ENCODE measurements around the gene CR2. TPM values are rescaled to one million over a fixed set of nuclear protein-coding genes. Genes with fewer than 3 reads are reported as not detected.
A peak's percentile ranks its signal among the peaks of the same experiment; 100 is the strongest.

Gene CR2
- total and polyA plus RNA-seq, 4 donors: 0.11 to 0.22 (median 0.20) TPM

DNA sequence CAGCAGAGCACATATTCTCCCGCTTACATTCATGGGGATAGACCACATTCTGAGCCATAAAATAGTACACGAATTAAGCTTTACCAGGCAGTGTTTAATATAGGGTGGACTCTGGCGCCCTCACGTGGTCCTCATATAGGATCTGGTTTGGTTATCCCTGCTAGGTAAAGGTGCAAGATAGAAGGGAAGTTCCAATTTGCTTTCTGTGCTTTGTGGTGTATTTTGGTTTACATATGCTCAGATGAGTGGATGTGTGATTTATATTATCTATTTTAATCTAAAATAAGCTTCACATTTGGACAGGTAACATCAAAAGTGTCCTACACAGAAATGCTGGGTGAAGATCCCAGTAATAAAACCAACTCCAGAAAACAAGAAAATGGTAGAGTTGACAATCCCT, 45.4 kb downstream of the CR2 start:
- Histone ChIP-seq H3K36me3 (ENCODE audit: control insufficient read depth, insufficient read depth, low read length) (no peaks in the 10 kb centered on the region), H3K27ac (ENCODE audit: low read depth, low read length) (no peak overlapping the region), H3K9me3 (ENCODE audit: control insufficient read depth, insufficient read depth, low read length) (no peaks in the 10 kb centered on the region), H3K27me3 (ENCODE audit: control insufficient read depth, insufficient read depth, low read length) (peaks cover 24% of the 10 kb centered on the region), H3K4me3 (ENCODE audit: low read depth, low read length) (no peak overlapping the region), H3K4me1 (ENCODE audit: control insufficient read depth, insufficient read depth, low read length) (peaks cover 10% of the 10 kb centered on the region)
- no CpG with 5 or more reads among the region's 4 CpGs for WGBS (ENCODE audit: insufficient coverage)
- DNase-seq (ENCODE audit: low read depth in 4 of 6, low spot score in 6 of 6): peak; percentile 36 to 97 (median 74)

- no peak for DNase-seq (ENCODE audit: low read depth in 4 of 6, low spot score in 6 of 6)
- no peak overlapping the region for H3K4me3 ChIP-seq (ENCODE audit: low read depth, low read length)
- no peak overlapping the region for H3K27ac ChIP-seq (ENCODE audit: low read depth, low read length)
- H3K36me3 ChIP-seq (ENCODE audit: control insufficient read depth, insufficient read depth, low read length): no peaks in the 10 kb centered on the region
- peaks cover 10% of the 10 kb centered on the region for H3K4me1 ChIP-seq (ENCODE audit: control insufficient read depth, insufficient read depth, low read length)
- H3K27me3 ChIP-seq (ENCODE audit: control insufficient read depth, insufficient read depth, low read length): peaks cover 24% of the 10 kb centered on the region
- H3K9me3 ChIP-seq (ENCODE audit: control insufficient read depth, insufficient read depth, low read length): no peaks in the 10 kb centered on the region
- WGBS (ENCODE audit: insufficient coverage): no CpG with 5 or more reads among the region's 3 CpGs
Observed at GRCh38 chr1:207500306-207500705, 46.2 kb downstream of the CR2 start.

DNA sequence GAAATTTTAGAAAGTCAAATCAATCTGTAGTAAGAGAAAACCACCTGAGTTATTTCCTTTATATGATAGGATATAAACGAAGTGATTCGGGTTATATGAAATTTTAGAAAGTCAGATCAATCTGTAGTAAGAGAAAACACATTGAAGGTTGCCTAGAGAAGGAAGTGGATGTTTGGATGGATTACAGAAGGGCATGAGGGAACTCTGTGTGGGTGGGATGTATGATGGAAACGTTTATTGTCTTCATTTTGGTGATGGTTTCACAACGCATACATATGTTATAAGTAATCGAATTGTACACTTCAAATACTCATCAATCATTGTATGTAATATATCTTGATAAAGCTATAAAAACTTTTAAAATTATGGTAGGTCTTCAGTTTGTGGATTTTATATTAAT, 46.9 kb downstream of the CR2 start:
- Histone ChIP-seq H3K9me3 (ENCODE audit: control insufficient read depth, insufficient read depth, low read length) (no peaks in the 10 kb centered on the region), H3K4me1 (ENCODE audit: control insufficient read depth, insufficient read depth, low read length) (peaks cover 3% of the 10 kb centered on the region), H3K36me3 (ENCODE audit: control insufficient read depth, insufficient read depth, low read length) (no peaks in the 10 kb centered on the region), H3K27ac (ENCODE audit: low read depth, low read length) (no peak overlapping the region), H3K4me3 (ENCODE audit: low read depth, low read length) (no peak overlapping the region), H3K27me3 (ENCODE audit: control insufficient read depth, insufficient read depth, low read length) (peaks cover 24% of the 10 kb centered on the region)
- 85% methylated on average over 2 of the region's 5 CpGs for WGBS (ENCODE audit: insufficient coverage)
- no peak for DNase-seq (ENCODE audit: low read depth in 4 of 6, low spot score in 6 of 6)

GRCh38 chr1:207502726-207503125, 48.6 kb downstream of the CR2 start:
- Histone ChIP-seq H3K4me3 (ENCODE audit: low read depth, low read length) (no peak overlapping the region), H3K27me3 (ENCODE audit: control insufficient read depth, insufficient read depth, low read length) (peaks cover 17% of the 10 kb centered on the region), H3K27ac (ENCODE audit: low read depth, low read length) (no peak overlapping the region), H3K4me1 (ENCODE audit: control insufficient read depth, insufficient read depth, low read length) (no peaks in the 10 kb centered on the region), H3K36me3 (ENCODE audit: control insufficient read depth, insufficient read depth, low read length) (no peaks in the 10 kb centered on the region), H3K9me3 (ENCODE audit: control insufficient read depth, insufficient read depth, low read length) (no peaks in the 10 kb centered on the region)
- no peak for DNase-seq (ENCODE audit: low read depth in 4 of 6, low spot score in 6 of 6)
- 65% methylated on average over 4 of the region's 7 CpGs for WGBS (ENCODE audit: insufficient coverage)

DNA sequence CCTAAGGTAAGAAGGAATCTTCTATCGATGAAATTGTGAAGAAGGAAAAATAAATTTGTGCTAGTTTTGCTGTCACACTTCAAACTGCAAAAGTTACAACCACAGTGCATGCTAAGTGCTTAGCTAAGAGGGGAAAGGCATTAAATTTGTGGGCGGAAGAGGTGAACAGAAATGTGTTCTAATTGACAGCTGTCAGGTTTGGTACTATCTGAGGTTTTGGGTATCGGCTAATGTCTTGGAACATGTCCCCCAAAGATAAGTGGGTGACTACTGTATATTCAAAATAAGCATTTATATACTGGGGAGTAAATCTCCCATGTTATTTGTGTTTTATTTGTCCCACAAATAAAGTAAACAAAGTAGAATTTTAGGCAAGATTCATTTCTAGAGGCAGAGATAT, 49.8 kb downstream of the CR2 start:
- 100% methylated on average over 1 of the region's 3 CpGs for WGBS (ENCODE audit: insufficient coverage)
- Histone ChIP-seq H3K27ac (ENCODE audit: low read depth, low read length) (no peak overlapping the region), H3K27me3 (ENCODE audit: control insufficient read depth, insufficient read depth, low read length) (peaks cover 10% of the 10 kb centered on the region), H3K4me3 (ENCODE audit: low read depth, low read length) (no peak overlapping the region), H3K9me3 (ENCODE audit: control insufficient read depth, insufficient read depth, low read length) (no peaks in the 10 kb centered on the region), H3K4me1 (ENCODE audit: control insufficient read depth, insufficient read depth, low read length) (no peaks in the 10 kb centered on the region), H3K36me3 (ENCODE audit: control insufficient read depth, insufficient read depth, low read length) (no peaks in the 10 kb centered on the region)
- DNase-seq (ENCODE audit: low read depth in 4 of 6, low spot score in 6 of 6): no peak

- no peak for DNase-seq (ENCODE audit: low read depth in 4 of 6, low spot score in 6 of 6)
Observed at GRCh38 chr1:207504438-207504837, 50.3 kb downstream of the CR2 start.

GRCh38 chr1:207510444-207510843, 56.3 kb downstream of the CR2 start:
- no peak for DNase-seq (ENCODE audit: low read depth in 4 of 6, low spot score in 6 of 6)
- Histone ChIP-seq H3K9me3 (ENCODE audit: control insufficient read depth, insufficient read depth, low read length) (no peaks in the 10 kb centered on the region), H3K27ac (ENCODE audit: low read depth, low read length) (no peak overlapping the region), H3K27me3 (ENCODE audit: control insufficient read depth, insufficient read depth, low read length) (no peaks in the 10 kb centered on the region), H3K4me1 (ENCODE audit: control insufficient read depth, insufficient read depth, low read length) (no peaks in the 10 kb centered on the region), H3K36me3 (ENCODE audit: control insufficient read depth, insufficient read depth, low read length) (no peaks in the 10 kb centered on the region), H3K4me3 (ENCODE audit: low read depth, low read length) (no peak overlapping the region)
- WGBS (ENCODE audit: insufficient coverage): no CpG with 5 or more reads among the region's 1 CpG

More at GRCh38 chr1:207504438-207504837, 50.3 kb downstream of the CR2 start:
- H3K36me3 ChIP-seq (ENCODE audit: control insufficient read depth, insufficient read depth, low read length): no peaks in the 10 kb centered on the region
- H3K9me3 ChIP-seq (ENCODE audit: control insufficient read depth, insufficient read depth, low read length): no peaks in the 10 kb centered on the region
- peaks cover 10% of the 10 kb centered on the region for H3K27me3 ChIP-seq (ENCODE audit: control insufficient read depth, insufficient read depth, low read length)
- no peak overlapping the region for H3K27ac ChIP-seq (ENCODE audit: low read depth, low read length)
- H3K4me1 ChIP-seq (ENCODE audit: control insufficient read depth, insufficient read depth, low read length): no peaks in the 10 kb centered on the region
- H3K4me3 ChIP-seq (ENCODE audit: low read depth, low read length): no peak overlapping the region

DNA sequence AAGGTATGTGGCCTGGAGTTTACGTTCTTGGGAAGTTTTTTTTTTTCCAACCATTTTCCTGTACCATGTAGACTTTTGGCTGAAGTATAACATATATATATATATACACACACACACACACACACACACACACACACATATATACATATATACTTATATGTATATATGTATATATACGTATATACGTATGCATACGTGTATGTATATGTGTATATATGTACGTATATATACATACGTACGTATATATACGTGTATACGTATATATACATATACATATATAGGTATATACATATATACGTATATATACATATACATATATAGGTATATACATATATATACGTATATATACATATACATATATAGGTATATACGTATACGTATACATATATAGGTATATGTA, 60.8 kb downstream of the CR2 start:
- Histone ChIP-seq H3K9me3 (ENCODE audit: control insufficient read depth, insufficient read depth, low read length) (no peaks in the 10 kb centered on the region), H3K36me3 (ENCODE audit: control insufficient read depth, insufficient read depth, low read length) (no peaks in the 10 kb centered on the region), H3K27me3 (ENCODE audit: control insufficient read depth, insufficient read depth, low read length) (no peaks in the 10 kb centered on the region), H3K27ac (ENCODE audit: low read depth, low read length) (no peak overlapping the region), H3K4me3 (ENCODE audit: low read depth, low read length) (no peak overlapping the region), H3K4me1 (ENCODE audit: control insufficient read depth, insufficient read depth, low read length) (no peaks in the 10 kb centered on the region)
- no peak for DNase-seq (ENCODE audit: low read depth in 4 of 6, low spot score in 6 of 6)
- no CpG with 5 or more reads among the region's 13 CpGs for WGBS (ENCODE audit: insufficient coverage)

DNA sequence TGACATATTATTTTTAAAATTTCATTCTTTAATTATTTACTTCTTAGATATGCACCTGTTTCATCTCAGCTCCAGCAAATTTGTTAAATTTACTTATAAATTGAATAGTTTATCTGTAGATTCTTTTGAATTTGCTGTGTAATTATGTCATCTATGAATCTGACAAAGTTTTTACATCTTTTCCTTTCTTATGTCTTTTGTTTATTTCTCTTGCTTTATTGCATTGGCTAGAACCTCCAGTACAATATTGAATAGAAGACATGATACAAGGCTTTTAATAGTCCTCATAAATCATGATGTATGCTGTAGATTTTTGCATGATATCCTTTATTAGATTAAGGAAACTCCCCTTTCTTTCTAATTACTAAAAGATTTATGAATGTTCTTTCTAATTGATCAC, 62.6 kb downstream of the CR2 start:
- no peak overlapping the region for H3K4me3 ChIP-seq (ENCODE audit: low read depth, low read length)
- no peaks in the 10 kb centered on the region for H3K9me3 ChIP-seq (ENCODE audit: control insufficient read depth, insufficient read depth, low read length)
- no peaks in the 10 kb centered on the region for H3K36me3 ChIP-seq (ENCODE audit: control insufficient read depth, insufficient read depth, low read length)

DNA sequence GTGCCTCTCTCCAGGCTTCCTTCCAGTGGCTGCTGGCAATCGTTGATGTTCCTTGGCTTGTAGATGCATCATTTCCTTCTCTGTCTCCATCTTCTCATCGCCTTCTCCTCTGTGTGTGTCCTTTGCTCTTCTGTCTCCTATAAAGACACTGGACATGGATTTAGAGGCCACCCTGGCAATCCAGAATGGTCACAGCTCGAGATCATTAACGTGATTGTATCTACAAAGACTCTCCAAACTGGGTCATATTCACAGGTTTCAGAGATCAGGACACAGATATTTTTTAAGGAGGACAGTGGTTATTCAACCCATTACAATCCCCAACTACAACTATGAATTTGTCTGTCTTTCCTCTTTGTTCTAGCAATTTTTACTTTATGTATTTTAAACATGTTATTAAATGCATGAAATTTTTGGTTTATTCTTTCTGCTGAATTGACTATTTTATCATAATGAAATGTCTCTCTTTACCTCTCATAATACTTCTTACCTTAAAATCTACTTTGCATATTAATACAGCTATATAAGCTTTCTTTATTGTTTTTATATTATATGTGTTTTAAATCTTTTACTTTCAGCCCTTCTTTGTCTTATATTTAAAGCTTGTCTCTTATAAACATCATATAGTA, 64.6 kb downstream of the CR2 start:
- Histone ChIP-seq H3K27me3 (ENCODE audit: control insufficient read depth, insufficient read depth, low read length) (no peaks in the 10 kb centered on the region), H3K9me3 (ENCODE audit: control insufficient read depth, insufficient read depth, low read length) (no peaks in the 10 kb centered on the region), H3K27ac (ENCODE audit: low read depth, low read length) (no peak overlapping the region), H3K4me1 (ENCODE audit: control insufficient read depth, insufficient read depth, low read length) (no peaks in the 10 kb centered on the region), H3K36me3 (ENCODE audit: control insufficient read depth, insufficient read depth, low read length) (no peaks in the 10 kb centered on the region), H3K4me3 (ENCODE audit: low read depth, low read length) (no peak overlapping the region)
- 80% methylated on average over 2 of the region's 4 CpGs for WGBS (ENCODE audit: insufficient coverage)
- DNase-seq (ENCODE audit: low read depth in 4 of 6, low spot score in 6 of 6): peak in 1 of 6 donors; percentile 45

More for the DNA sequence above, 62.6 kb downstream of the CR2 start:
- no peak for DNase-seq (ENCODE audit: low read depth in 4 of 6, low spot score in 6 of 6)
- H3K27ac ChIP-seq (ENCODE audit: low read depth, low read length): no peak overlapping the region
- H3K4me1 ChIP-seq (ENCODE audit: control insufficient read depth, insufficient read depth, low read length): no peaks in the 10 kb centered on the region
- H3K27me3 ChIP-seq (ENCODE audit: control insufficient read depth, insufficient read depth, low read length): no peaks in the 10 kb centered on the region

Measured in spinal cord (tissue), 10 donors.